Measurements from ENCODE around the gene FEN1. TPM values are rescaled to one million over a fixed set of nuclear protein-coding genes. Genes with fewer than 3 reads are reported as not detected.

Gene FEN1
- total RNA-seq, 6 donors from 2014 or later: 6.0 to 9.1 (median 7.0) TPM

DNA sequence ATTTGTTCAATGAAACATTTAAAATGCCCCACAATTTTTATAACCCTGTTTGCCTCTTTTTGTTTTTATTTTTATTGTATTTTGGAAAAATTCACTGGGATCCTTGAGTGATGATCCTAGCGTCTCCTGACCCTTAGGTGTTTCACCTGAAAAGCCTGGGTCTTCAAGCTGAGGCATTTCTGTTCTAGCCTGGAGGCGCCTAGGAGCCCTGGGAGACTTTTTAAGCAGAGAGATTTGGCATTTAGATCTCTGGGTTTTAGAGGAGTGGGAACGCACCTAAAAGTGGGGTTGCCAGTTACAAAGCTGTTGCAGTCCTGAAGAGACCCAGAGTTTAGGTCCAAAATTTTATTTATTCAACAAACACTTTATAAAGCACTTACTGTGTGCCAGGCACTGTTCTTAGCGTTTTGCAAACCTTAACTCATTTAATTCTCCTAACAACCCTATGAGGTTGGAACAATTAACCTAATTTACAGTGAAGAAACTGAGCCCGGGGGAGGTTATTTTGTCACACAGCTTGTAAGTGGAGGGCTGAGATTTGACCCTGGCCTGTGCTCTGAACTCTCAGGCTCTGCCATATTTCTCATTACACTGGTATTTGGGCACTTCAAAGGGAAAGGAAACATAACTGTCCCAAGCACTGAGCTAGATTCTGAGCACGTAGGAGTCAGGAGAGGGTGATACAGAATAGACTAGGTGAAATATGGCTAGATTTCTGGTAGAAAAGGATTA, 24.9 kb downstream of the FEN1 start:
- no peak for TF ChIP-seq POLR2A (IDR thresholded peaks at IDR 0.05)
- TF ChIP-seq EP300 (IDR thresholded peaks at IDR 0.05): no peak
- no peak for TF ChIP-seq POLR2AphosphoS5 (IDR thresholded peaks at IDR 0.05)
- TF ChIP-seq, protein P1, sequence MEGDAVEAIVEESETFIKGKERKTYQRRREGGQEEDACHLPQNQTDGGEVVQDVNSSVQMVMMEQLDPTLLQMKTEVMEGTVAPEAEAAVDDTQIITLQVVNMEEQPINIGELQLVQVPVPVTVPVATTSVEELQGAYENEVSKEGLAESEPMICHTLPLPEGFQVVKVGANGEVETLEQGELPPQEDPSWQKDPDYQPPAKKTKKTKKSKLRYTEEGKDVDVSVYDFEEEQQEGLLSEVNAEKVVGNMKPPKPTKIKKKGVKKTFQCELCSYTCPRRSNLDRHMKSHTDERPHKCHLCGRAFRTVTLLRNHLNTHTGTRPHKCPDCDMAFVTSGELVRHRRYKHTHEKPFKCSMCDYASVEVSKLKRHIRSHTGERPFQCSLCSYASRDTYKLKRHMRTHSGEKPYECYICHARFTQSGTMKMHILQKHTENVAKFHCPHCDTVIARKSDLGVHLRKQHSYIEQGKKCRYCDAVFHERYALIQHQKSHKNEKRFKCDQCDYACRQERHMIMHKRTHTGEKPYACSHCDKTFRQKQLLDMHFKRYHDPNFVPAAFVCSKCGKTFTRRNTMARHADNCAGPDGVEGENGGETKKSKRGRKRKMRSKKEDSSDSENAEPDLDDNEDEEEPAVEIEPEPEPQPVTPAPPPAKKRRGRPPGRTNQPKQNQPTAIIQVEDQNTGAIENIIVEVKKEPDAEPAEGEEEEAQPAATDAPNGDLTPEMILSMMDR (IDR thresholded peaks at IDR 0.05): no peak
- DNase-seq: no peak
- Histone ChIP-seq H3K36me3 (peaks cover 0 to 4% (median 2%) of the 10 kb centered on the region in 4 donors), H3K4me3 (peak overlapping the region in 3 of 4 donors; percentile 72 to 84 (median 73)), H3K4me1 (peaks cover 5 to 27% (median 10%) of the 10 kb centered on the region in 4 donors), H3K27ac (peak overlapping the region; percentile 97 to 99 (median 98)), H3K9me3 (no peaks in the 10 kb centered on the region), H3K27me3 (no peaks in the 10 kb centered on the region)
- no peak for ATAC-seq (ENCODE audit: low FRiP score in 2 of 2)
- 58 to 71% methylated on average over 6 of the region's 6 CpGs for WGBS, 2 donors

DNA sequence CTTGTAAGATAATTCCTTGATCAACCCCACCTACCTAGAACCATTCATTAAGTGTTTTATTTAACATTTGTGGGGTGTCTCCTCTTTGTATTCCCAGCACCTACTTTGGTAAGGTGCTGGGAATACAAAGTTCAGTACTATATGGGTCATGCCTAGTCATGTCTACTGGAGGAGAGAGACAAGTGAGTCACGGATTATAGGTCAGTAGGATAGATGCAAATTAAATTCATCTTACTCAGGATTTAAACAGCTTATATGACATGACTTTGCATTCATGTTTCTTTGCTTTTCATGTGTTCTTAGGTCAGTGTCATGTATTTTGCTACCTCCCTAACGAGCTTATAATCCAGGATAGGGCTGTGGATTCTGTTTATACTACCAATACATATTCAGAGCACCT, 27.5 kb downstream of the FEN1 start:
- Histone ChIP-seq H3K36me3 (no peaks in the 10 kb centered on the region), H3K9me3 (no peaks in the 10 kb centered on the region), H3K4me1 (peaks cover 0 to 24% (median 10%) of the 10 kb centered on the region in 4 donors), H3K27me3 (no peaks in the 10 kb centered on the region), H3K27ac (no peak overlapping the region), H3K4me3 (no peak overlapping the region)
- no peak for DNase-seq
- WGBS, 2 donors: 95 to 97% methylated on average over 2 of the region's 2 CpGs
- TF ChIP-seq POLR2A (IDR thresholded peaks at IDR 0.05) (no peak), POLR2AphosphoS5 (IDR thresholded peaks at IDR 0.05) (no peak), EP300 (IDR thresholded peaks at IDR 0.05) (no peak)
- TF ChIP-seq, protein P1 (IDR thresholded peaks at IDR 0.05): no peak
- ATAC-seq (ENCODE audit: low FRiP score in 2 of 2): no peak

DNA sequence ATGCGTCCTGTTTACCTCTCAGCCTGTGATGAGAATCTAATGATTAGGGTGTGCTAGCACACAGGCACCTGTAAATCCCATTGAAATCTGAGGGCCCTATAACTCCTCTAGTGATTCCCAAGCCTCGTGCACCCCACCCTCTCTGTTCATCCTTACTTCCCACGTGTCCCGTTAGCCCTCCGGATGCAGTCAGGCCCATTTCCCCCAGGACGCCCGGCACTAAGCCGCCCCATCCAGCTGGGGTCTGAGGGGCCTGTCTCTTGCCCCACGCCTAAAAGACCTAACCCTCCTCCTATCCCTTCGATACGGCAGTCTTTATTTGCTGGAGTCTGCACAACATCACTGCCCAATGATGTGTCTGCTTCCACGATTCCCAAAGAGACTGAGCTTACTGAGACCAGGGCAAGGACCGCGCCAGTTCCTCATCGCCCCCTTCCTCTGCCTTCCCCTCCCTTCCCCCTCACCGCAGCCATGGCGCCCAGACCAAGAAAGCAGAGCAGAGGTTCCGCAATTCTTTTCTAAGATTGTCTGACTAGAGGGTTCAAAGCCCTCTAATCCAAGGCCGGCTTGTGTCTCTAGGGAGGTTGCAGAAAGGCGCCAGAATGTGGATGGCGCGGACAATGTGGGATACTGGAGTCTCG, 34.3 kb downstream of the FEN1 start:
- H3K27ac ChIP-seq: peak overlapping the region; percentile 61 to 92 (median 86)
- 23 to 34% methylated on average over 18 to 22 of the region's 23 CpGs for WGBS, 2 donors
- no peaks in the 10 kb centered on the region for H3K9me3 ChIP-seq

DNA sequence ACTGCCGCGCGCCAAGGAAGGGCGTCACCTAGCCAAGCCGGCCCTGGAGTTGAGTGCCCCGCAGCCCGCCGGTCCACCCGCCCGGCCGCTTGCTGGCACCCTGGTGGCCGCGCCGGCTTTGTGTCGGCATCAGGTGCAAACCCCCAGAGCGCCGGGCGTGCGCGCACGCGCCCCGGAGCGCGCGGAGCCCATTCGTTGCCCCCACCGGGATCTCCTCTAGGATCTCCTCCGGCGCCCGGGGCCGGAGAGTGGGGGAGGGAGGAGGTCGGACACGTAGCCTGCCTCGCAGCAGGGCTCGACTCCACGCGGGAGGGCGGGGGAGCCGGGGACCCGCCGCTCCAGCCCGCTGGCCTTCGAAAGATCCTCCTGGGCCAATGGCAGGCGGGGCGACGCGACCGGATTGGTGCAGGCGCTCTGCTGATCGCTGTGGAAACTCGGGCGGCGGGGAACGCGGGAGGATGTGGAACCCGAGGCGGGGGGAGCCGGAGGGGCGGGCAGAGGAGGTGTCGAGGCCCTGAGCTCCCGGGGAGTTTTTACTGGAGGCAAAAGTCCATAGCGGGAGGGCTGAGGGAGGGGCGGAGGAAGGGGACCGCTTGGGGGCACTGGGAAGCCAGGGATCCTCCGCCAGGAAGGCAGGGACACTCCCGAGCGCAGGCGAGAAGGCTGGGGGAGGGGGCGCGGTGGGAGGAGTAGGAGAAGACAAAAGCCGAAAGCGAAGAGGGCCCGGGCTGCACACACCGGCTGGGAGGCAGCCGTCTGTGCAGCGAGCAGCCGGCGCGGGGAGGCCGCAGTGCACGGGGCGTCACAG, 35.1 kb downstream of the FEN1 start, which contains the start of gene FADS2:
Gene FADS2 (plus strand): TSS at position 730 of the 808 bp plus-strand sequence. CDS start 91 bp downstream, outside the sequence.
- Histone ChIP-seq H3K36me3 (no peaks in the 10 kb centered on the region), H3K27me3 (peaks cover 0 to 2% (median 0%) of the 10 kb centered on the region in 4 donors), H3K4me1 (peaks cover 19 to 49% (median 43%) of the 10 kb centered on the region in 4 donors), H3K4me3 (peak within 1 kb of the TSS; percentile 0 to 66 (median 62)), H3K9me3 (no peaks in the 10 kb centered on the region), H3K27ac (peak within 1 kb of the TSS; percentile 61 to 92 (median 86))
- DNase-seq (peak; percentile 92 to 95), ATAC-seq (ENCODE audit: low FRiP score in 2 of 2) (peak; percentile 87 to 93)
- 0 to 4% methylated on average over 9 to 28 of the region's 83 CpGs for WGBS, 2 donors
- TF ChIP-seq POLR2A (IDR thresholded peaks at IDR 0.05) (peak in 2 of 4 donors; percentile 42 to 55), POLR2AphosphoS5 (IDR thresholded peaks at IDR 0.05) (peak in 1 of 2 donors; percentile 35), EP300 (IDR thresholded peaks at IDR 0.05) (peak in 1 of 4 donors; percentile 37)
- TF ChIP-seq, protein P1 (IDR thresholded peaks at IDR 0.05): peak in 3 of 6 experiments; percentile 16 to 65 (median 33)

More for the DNA sequence above, 34.3 kb downstream of the FEN1 start:
- peaks cover 19 to 49% (median 43%) of the 10 kb centered on the region in 4 donors for H3K4me1 ChIP-seq
- peak overlapping the region; percentile 0 to 66 (median 62) for H3K4me3 ChIP-seq
- peaks cover 0 to 2% (median 0%) of the 10 kb centered on the region in 4 donors for H3K27me3 ChIP-seq
- DNase-seq: peak in 1 of 2 donors; percentile 28
- no peaks in the 10 kb centered on the region for H3K36me3 ChIP-seq
- TF ChIP-seq, protein P1 (IDR thresholded peaks at IDR 0.05): no peak
- TF ChIP-seq POLR2A (IDR thresholded peaks at IDR 0.05) (no peak), POLR2AphosphoS5 (IDR thresholded peaks at IDR 0.05) (no peak), EP300 (IDR thresholded peaks at IDR 0.05) (no peak)
- ATAC-seq (ENCODE audit: low FRiP score in 2 of 2): peak in 1 of 2 donors; percentile 15

All from upper lobe of left lung (tissue), 6 donors.